AML-193 (cell line): ENCODE results near the gene NOD2.

ENCODE experiments used
- DNase-seq, 2 experiments: peaks; one replicate each; lab custom pipeline; 2025; lab: John Stamatoyannopoulos, UW

NOD2 gene

GRCh38 chr16:50670476-50670875 is 22.9 kb upstream of the NOD2 start:
- no peak for DNase-seq

- DNase-seq: peak; percentile 60 to 61
Observed at GRCh38 chr16:50671644-50672260, 21.7 kb upstream of the NOD2 start.

GRCh38 chr16:50673496-50674275 is 19.7 kb upstream of the NOD2 start:
- no peak for DNase-seq

- no peak for DNase-seq
Observed at GRCh38 chr16:50674831-50675230, 18.6 kb upstream of the NOD2 start.

- DNase-seq: no peak
Observed at GRCh38 chr16:50675686-50676610, 17.5 kb upstream of the NOD2 start.

GRCh38 chr16:50676684-50677225 is 16.7 kb upstream of the NOD2 start:
- no peak for DNase-seq

GRCh38 chr16:50677351-50677750 is 16.1 kb upstream of the NOD2 start:
- no peak for DNase-seq

GRCh38 chr16:50678531-50678930 is 14.9 kb upstream of the NOD2 start:
- no peak for DNase-seq

- DNase-seq: no peak
Observed at GRCh38 chr16:50679266-50679665, 14.1 kb upstream of the NOD2 start.

GRCh38 chr16:50679676-50680555 is 13.5 kb upstream of the NOD2 start:
- no peak for DNase-seq

GRCh38 chr16:50680556-50680893 is 12.9 kb upstream of the NOD2 start:
- DNase-seq: no peak

- DNase-seq: peak; percentile 81 to 89
Observed at GRCh38 chr16:50681021-50681885, 12.2 kb upstream of the NOD2 start, which contains the start of gene SNX20. Gene SNX20, minus strand, starts transcription at chr16:50681312. Its CDS starts 3,786 bp downstream, at chr16:50677526.

GRCh38 chr16:50683689-50684374 is 9.6 kb upstream of the NOD2 start:
- peak; percentile 93 for DNase-seq

GRCh38 chr16:50684823-50685461 is 8.5 kb upstream of the NOD2 start:
- DNase-seq: peak; percentile 57 to 63

- peak; percentile 81 to 85 for DNase-seq
Observed at GRCh38 chr16:50685462-50686063, 7.8 kb upstream of the NOD2 start.

- DNase-seq: no peak
Observed at GRCh38 chr16:50688083-50688482, 5.3 kb upstream of the NOD2 start.

- DNase-seq: no peak
Observed at GRCh38 chr16:50688867-50689266, 4.5 kb upstream of the NOD2 start.

- no peak for DNase-seq
Observed at GRCh38 chr16:50690177-50690576, 3.2 kb upstream of the NOD2 start.

GRCh38 chr16:50692644-50692998 is 785 bp upstream of the NOD2 start:
- DNase-seq: no peak
